ENCODE measurements around the gene OR6J1.
"Not testable (repeated sequence)": the region's sequence is repeated elsewhere in the genome, so short reads cannot be mapped to it uniquely, and the experiment has no call there.

The OR6J1 gene

GRCh38 chr14:22650046-22650739 lies 6.0 kb upstream of the OR6J1 start:
- DNase-seq, result no peak

GRCh38 chr14:22648506-22648905 lies 4.4 kb upstream of the OR6J1 start:
- DNase-seq, result no peak

DNA sequence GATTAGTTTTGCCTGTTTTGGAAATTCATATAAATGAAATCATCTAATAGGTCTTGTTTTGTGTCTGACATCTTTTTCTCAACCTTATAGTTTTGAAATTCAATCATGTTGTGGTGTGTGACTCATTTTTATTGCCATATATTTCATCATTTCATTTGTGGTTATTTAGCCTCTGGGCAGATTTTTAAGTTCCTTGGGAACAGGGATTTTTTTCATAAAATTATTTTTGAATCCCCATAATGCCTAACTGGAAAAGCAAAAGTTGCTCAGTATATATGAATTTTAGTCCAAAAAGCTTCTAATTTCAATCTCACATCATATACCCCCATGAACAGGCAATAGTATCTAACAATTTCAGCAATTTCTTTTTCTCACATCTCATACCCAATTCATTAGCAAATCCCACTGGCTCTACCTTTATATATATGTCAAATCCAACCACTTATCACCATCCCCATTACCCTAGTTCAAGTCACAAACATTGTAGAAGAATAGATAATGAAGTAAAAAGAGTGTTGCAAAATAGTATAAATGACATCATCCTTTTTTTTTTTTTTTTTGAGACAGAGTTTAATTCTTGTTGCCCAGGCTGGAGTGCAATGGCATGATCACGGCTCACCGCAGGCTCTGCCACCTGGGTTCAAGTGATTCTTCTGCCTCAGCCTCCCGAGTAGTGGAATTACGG lies 2.6 kb upstream of the OR6J1 start:
- peak; percentile 17 for DNase-seq

DNA sequence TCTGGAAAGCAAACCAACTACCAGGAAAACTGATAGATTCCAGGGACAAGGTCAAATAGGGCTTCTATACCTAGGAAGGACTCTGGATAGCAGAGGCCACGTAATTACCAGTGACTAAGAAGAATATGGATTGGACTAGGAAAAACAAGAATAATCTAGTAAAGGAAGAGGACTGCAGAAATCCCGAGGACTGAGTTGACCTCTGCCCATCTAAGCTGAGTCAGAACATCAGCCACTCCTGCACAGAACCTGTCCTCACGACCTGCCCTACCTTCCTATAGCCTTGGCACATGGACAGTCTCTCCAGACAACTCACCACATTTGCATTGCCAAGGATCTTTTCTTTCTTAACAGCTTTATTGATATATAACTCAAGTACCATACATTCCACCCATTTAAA lies 2.3 kb downstream of the OR6J1 start:
- no peak for DNase-seq

- no peak for DNase-seq
Measured at GRCh38 chr14:22640192-22640591, 4.0 kb downstream of the OR6J1 start.

- not testable (repeated sequence) for DNase-seq
Measured at GRCh38 chr14:22635980-22636379, 8.2 kb downstream of the OR6J1 start.

DNA sequence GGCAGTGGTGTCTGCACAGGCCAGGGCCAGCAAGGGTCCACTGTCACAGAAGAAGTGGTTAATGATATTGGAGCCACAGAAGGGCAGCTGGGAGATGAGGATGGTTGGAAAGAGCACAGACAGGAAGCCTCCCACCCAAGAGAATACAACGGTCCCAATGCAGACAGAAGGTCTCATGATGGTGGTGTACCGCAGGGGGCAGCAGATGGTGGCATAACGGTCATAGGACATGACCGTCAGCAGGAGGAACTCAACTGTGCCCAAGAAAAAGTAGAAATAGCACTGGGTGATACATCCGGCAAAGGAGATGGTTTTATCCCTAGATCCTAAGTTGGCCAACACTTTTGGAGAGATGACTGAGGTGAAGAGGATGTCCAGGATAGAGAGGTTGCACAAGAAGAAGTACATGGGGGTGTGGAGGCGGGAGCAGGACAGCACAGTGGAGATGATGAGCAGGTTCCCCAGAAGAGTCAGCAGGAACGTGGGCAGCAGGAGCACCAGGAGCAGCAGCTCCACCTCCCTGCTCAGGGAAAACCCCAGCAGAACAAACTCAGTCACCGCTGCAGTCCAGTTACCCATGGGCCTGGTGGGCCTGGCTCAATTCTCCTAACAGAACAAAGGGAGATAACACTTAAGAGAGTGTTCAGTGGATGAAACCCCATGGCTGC lies 9.8 kb downstream of the OR6J1 start:
- DNase-seq, result no peak

GRCh38 chr14:22630486-22630885 lies 13.7 kb downstream of the OR6J1 start:
- no peak for DNase-seq

DNA sequence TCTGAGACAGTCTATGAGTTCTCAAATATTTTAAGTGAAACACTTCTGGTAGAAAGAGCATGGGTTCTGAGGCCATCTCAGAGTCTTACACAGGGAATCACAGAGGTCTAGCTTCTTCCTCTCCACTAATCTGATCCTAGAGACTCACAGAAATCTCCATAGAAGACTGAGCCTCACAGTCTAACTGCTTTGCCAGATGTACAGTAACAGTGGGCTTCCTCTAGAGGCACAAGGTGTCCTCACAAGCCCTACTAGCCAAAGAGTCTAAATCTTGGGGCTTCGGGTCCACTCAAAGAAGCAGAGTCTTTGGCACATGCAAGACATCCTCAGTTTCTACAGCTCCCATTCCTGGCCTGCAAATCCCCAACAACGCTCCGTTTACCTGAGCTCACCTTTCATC lies 14.1 kb downstream of the OR6J1 start:
- no peak for DNase-seq

GRCh38 chr14:22629361-22629760 lies 14.8 kb downstream of the OR6J1 start:
- no peak for DNase-seq

- no peak for DNase-seq
Measured at GRCh38 chr14:22627506-22628263, 16.5 kb downstream of the OR6J1 start.

GRCh38 chr14:22626590-22626989 lies 17.6 kb downstream of the OR6J1 start:
- peak; percentile 13 for DNase-seq

- DNase-seq, result peak; percentile 83
Measured at GRCh38 chr14:22623047-22623446, 21.1 kb downstream of the OR6J1 start.

DNA sequence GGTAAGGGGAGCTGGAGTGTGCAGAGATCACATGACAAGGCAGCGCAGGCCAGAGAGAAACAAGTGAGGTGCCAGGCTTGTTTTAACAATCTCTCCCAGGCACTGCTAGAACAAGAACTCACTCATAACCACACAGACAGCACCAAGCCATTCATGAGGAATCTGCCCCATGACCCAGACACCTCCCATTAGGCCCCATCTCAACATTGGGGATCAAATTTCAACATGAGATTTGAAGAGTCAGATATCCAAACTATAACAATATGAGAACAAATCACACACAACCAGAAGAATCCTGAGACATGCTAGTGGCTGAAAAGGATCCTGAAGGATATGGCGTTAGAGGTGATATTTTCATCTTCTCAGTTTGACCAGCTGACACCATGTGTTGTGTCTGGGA lies 21.9 kb downstream of the OR6J1 start:
- no peak for DNase-seq

- DNase-seq, result not testable (repeated sequence)
Measured at GRCh38 chr14:22615765-22616164, 28.4 kb downstream of the OR6J1 start.

- no peak for DNase-seq
Measured at GRCh38 chr14:22614240-22614799, 29.8 kb downstream of the OR6J1 start.

DNA sequence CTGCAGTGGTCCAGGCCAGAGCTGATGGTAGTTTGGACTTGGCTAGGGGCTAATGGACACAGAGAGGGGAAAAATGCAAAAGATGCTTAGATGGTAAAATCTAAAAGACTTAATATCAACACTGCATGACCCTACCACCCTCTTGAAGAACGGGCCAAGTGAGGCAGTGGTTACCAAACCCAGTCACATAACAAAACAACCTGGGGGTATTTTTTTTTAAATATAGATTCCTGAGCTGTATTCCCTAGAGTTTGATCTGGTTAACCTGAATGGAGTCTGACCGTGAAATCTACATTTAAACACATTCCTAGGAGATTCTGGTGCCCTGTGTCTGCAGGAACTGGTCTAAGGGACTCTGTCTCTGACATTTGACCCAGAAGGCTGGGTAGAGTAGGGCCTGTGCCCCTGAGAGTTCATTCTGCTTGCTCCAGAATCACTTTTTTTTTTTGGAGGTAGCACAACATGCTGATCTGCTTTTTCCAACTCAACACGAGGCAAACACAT lies 30.4 kb downstream of the OR6J1 start:
- DNase-seq, result no peak

DNA sequence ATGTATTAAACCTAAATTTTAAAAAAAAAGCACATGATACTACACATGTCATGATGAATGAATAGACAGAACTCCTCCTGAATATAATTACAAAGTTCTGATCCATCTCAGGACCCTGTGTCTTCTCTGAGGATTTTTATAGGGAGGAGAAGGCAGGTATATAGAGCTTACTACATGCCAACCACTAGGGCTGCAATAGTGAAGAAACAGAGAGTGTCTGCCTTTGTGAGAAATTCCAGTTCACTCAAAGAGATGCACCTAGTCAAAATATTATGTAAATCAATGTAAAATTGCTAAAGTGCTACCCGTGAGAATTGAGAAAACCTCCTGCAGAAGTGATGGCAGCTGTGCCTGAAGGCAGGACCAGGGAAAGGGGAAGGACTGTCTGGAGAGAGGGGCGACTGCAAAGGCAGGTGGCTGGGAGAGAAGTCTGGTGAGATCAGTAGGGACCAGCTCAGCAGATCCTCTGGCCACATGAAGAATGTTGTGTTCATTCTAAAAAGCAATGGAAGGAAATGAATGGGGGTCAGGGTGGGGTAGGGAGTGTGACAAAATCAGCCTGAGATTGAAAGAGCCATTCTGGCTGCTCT lies 31.0 kb downstream of the OR6J1 start:
- no peak for DNase-seq

DNA sequence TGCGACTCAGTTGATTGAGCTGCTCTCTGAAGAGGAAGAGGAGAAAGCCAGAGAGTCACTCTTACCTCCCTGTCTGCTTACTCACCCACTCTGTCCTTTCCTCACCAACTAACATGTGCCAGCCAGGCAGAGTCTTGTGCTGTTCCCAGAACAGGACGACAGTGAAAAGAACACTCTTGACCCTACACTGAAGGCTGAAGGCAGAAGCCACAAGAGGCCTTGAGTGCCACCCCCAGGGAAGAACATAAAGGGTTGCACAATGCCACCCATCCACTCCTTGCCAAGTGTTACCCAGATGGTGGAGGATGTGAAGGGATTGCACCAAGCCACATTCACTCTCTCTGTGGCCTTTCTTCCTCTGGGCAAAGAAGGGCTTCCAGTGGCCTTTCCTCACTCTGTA lies 33.2 kb downstream of the OR6J1 start:
- no peak for DNase-seq

GRCh38 chr14:22607291-22607690 lies 36.9 kb downstream of the OR6J1 start:
- DNase-seq, result no peak

- no peak for DNase-seq
Measured at GRCh38 chr14:22606380-22606779, 37.8 kb downstream of the OR6J1 start.

- no peak for DNase-seq
Measured at GRCh38 chr14:22602862-22603261, 41.3 kb downstream of the OR6J1 start.

Measured in hematopoietic multipotent progenitor cell treated with erythropoietin and hydrocortisone succinate and interleukin-3 and kit ligand, for 4 days (in vitro differentiated cells).